Measurements from ENCODE around the gene CD247.

- TF ChIP-seq CTCF (IDR thresholded peaks at IDR 0.05 in 8 of 11, conservative IDR thresholded peaks at IDR 0.05 in 3 of 11) (no peak), POLR2A (IDR thresholded peaks at IDR 0.05) (no peak), POLR2AphosphoS5 (IDR thresholded peaks at IDR 0.05) (no peak)
Measured at GRCh38 chr1:167490765-167491164, 27.6 kb downstream of the CD247 start.
